Activated T-cell treated with anti-CD3 and anti-CD28 coated beads for 24 hours (primary cell): Measurements from ENCODE around the gene CDH23.

ENCODE experiments used
- DNase-seq: peaks from one replicate; pipeline ENCODE4 v3.0.0-alpha.2; 2020; ENCODE audit warnings: low read depth

CDH23 gene

DNA sequence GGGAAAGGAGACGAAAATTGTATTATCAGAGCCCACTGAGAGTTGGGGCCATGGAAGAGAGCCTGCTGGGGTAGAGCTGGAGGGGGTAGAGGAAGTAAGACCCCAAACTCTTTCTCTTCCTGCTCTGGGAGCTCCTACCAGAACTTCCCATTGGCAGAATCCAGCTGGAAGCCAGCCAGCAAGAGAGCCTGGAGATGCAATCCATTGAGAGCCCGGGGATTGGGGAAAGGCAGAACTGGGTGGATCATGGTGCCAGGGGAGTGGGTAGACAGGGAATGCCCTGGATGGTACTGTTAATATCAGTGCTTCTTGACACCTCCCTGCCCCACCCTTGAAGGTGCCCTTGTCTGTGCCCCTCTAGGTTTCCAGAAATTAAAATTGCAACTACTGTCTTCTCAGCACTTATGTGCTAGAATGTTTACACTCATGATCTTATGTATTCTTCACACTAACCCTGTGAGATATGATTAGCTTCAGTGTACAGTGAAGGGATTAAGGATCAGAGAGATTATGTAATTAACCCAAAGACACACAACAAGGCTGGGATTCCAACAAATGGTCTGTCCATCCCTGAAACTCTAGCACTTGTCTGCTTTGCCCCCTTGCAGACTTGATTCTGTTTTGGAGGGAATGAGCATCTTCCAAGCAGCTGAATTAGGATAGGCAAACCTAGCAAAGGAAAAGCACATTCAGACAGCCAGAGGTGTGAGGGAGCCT, 168.7 kb downstream of the CDH23 start:
- no peak for DNase-seq

DNA sequence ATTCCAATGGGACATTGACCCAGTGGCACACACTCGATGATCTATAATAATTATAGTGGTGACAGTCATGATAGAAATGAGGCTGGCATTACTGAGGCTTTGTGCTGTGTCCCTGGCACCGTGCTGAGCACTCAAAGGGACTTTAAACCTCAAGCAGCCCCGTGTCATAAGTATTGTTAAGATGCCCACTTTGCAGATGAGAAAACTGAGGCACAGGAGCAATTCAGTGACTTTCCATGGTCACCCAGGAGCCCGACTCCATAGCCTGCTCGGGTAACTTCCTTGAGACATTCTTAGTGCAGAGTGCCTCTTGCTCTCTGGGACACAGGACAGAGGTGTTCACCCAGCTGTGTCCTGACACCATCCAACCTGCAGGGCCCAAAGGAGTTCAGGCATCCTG, 170.3 kb downstream of the CDH23 start:
- no peak for DNase-seq

- no peak for DNase-seq
Observed at GRCh38 chr10:71568896-71569492, 172.3 kb downstream of the CDH23 start.

GRCh38 chr10:71569775-71570588, 173.3 kb downstream of the CDH23 start:
- DNase-seq, result peak; percentile 66

GRCh38 chr10:71571460-71572175, 174.9 kb downstream of the CDH23 start:
- no peak for DNase-seq

DNA sequence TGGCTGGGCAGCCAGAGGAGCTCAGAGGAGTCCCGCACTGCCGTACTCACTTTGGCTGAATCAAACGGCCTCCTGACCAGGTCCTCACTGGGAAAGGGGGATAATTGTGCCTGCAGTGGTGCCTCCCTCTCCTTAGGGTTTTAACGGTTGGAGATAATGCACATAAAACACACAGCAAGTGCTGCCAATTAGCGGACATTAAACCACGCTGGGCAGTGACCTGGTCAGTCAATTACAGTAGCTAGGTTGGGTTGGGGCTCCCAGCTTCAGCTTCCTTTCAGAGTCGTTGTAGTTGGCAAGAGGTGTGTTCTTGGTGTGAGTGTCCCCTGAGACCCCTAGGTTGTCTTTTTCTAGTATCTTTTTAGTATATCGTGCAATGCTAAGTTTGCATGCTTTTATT, 176.2 kb downstream of the CDH23 start:
- DNase-seq, result no peak

DNA sequence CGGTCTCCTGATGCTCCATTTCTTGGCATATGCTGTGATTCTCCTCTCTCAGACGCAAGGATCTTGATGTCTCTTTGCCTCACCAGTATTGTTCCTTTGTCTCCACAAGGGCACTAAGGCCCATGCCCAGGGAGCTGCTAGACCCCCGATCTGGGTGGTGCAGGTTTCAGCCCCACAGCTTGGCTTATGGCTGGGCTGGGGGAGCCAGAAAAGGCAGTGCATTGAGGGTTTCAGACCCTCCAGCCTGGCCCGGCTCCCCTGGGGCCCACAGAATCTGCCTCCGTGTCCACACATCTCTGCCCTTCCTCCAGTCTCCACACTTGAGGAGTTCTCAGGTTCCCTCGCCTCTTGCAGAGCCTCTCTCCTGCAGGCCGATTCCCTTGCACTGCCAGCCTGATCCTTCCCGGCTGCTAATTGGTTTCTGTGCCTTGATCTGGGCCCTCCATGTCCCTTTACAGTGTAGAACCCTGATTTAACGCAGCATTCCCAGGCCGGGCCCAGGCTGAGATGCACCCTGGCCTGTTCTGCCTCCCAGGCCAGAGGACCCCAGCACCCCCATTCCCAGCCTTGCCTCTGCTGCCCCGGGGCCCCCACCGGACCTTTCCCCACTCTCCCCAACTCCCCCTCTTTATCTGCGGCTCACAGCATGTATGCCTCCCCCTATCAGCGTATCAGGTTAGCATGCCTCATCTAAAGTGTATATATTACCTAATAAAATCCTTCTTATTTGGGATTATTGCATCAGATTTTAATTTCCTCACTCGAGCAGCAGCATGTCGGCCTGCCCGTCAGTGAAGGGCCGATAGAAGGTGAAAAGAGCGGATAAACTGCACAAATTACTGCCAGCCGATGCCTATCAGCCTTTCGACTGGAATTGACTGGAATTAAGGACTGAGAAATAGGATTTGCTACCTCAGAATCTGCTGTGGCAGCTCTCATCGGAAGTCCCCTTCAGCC, 177.1 kb downstream of the CDH23 start:
- DNase-seq, result no peak

GRCh38 chr10:71575451-71575850, 178.7 kb downstream of the CDH23 start:
- no peak for DNase-seq

DNA sequence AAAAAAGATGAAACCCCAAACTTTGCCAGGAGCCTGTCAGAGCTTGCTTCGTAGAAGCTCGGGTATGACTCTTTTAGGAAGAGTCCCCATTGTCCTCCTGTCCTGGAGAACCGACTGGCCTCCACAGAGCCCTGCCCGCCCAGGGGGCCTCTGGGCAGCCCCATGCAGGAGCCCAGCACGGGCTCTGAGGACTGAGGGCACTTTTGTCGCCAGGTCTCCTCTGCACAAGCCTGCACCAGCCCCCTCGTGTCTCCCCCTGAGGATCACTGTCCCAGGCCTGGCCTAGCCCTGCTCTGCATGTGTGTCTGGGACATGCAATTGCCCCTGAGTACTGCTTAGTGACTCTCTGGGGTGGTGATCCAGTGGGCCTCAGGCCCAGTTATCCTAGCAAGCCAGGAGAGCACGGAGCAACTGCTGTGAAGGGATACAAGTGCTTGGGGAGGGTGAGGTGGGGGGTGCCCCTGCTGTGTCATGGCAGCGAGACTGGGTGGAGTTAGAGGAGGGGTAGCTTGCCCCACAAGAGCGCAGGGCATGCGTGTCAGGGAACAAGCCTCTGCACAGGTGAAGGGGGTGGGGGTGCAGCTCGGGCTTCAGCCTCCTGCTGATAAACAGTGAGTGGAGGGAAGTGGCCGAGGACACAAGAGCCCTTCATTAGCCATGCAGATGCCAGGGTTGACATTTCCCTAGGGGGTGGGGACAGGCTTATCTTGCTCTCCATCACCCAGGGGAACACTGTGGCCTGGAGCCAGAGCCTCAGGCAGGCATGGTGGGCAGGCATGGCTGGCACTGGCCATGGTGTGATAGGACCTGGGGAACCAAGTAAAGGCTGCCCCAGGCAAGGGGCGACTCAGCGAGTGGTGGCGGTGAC, 179.4 kb downstream of the CDH23 start:
- DNase-seq, result no peak

DNA sequence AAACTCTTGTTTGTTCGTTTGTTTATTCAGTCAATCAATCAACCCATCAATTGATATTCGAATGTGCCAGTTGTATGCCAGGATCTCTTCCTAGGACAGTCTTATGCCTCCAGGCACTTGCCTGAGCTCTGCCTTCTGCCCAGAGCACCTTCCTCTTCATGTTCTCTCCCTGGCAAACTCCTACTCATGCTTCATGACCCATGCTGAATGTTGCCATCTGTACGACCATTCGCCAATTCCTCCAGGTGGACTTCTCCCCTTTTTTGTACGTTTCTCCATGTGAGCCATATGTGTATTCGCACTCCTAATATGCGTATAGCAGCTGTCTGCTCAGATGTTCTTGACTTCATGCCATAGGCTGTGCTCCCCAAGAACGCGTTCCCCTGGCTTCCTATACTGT, 180.1 kb downstream of the CDH23 start:
- DNase-seq, result no peak

DNA sequence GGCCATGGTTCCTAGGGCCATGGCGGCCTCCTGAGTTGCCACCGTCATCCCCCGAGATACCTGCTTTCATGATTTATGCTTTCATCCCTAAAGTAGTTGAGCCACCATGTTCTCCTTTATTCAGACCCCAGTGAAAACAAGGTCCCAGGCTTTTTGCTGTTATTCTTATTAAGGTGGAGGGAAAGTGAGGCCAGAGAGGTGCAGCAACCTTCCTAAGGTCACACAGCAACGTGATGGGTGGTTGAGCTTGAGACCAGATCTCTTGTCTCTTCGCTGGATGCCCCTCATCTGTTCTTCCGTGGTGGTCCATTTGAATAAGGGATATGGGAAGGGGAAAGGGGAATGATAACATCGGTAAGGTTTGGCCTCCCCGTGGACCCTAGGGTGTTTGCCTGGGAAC, 180.6 kb downstream of the CDH23 start:
- no peak for DNase-seq

GRCh38 chr10:71578069-71578468, 181.3 kb downstream of the CDH23 start:
- no peak for DNase-seq

- no peak for DNase-seq
Observed at GRCh38 chr10:71579668-71580067, 182.9 kb downstream of the CDH23 start.

- DNase-seq, result no peak
Observed at GRCh38 chr10:71580415-71580814, 183.7 kb downstream of the CDH23 start.

GRCh38 chr10:71580926-71581325, 184.2 kb downstream of the CDH23 start:
- no peak for DNase-seq

GRCh38 chr10:71581376-71581775, 184.7 kb downstream of the CDH23 start:
- DNase-seq, result no peak

- DNase-seq, result no peak
Observed at GRCh38 chr10:71582019-71582418, 185.3 kb downstream of the CDH23 start.

- DNase-seq, result no peak
Observed at GRCh38 chr10:71582506-71583475, 186.1 kb downstream of the CDH23 start.

DNA sequence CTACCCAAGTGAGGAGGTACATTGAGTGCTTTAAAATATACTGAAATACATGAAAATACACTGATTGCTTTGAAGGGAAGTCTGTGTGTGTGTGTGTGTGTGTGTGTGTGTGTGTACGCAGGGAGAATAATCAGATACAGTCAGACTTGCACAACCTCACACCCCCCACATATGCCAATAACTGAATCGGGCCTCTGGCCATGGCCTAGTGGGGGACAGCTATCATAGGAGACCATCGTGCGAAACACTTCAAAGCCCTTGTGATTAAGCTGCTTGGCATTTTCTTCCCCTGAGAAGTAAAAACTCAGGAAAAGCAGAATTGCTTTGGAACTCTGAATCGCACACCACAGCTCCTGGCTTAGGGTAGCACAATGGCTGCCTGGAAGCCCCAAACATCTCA, 187.7 kb downstream of the CDH23 start:
- DNase-seq, result no peak
